ENCODE data around the gene MDM1.

The MDM1 gene

GRCh38 chr12:68321140-68321539 is 11.0 kb downstream of the MDM1 start:
- FAIRE-seq, result no peak
- TF ChIP-seq CTCF (IDR thresholded peaks at IDR 0.05; ENCODE audit: insufficient read depth, missing control alignments), result no peak
- no peak for DNase-seq (ENCODE audit: insufficient read length, low spot score)

- DNase-seq (ENCODE audit: insufficient read length, low spot score) (no peak), FAIRE-seq (no peak)
- no peak for TF ChIP-seq CTCF (IDR thresholded peaks at IDR 0.05; ENCODE audit: insufficient read depth, missing control alignments)
Measured at GRCh38 chr12:68319988-68320623, 12.1 kb downstream of the MDM1 start.

- FAIRE-seq (no peak), DNase-seq (ENCODE audit: insufficient read length, low spot score) (no peak)
- peak; percentile 66 for TF ChIP-seq CTCF (IDR thresholded peaks at IDR 0.05; ENCODE audit: insufficient read depth, missing control alignments)
Measured at GRCh38 chr12:68317047-68317667, 15.0 kb downstream of the MDM1 start.

GRCh38 chr12:68310370-68310769 is 21.8 kb downstream of the MDM1 start:
- DNase-seq (ENCODE audit: insufficient read length, low spot score) (no peak), FAIRE-seq (no peak)
- TF ChIP-seq CTCF (IDR thresholded peaks at IDR 0.05; ENCODE audit: insufficient read depth, missing control alignments), result no peak

- DNase-seq (ENCODE audit: insufficient read length, low spot score) (no peak), FAIRE-seq (no peak)
- TF ChIP-seq CTCF (IDR thresholded peaks at IDR 0.05; ENCODE audit: insufficient read depth, missing control alignments), result no peak
Measured at GRCh38 chr12:68306564-68306963, 25.6 kb downstream of the MDM1 start.

- no peak for DNase-seq (ENCODE audit: insufficient read length, low spot score)
- FAIRE-seq, result no peak
- no peak for TF ChIP-seq CTCF (IDR thresholded peaks at IDR 0.05; ENCODE audit: insufficient read depth, missing control alignments)
Measured at GRCh38 chr12:68305278-68305677, 26.9 kb downstream of the MDM1 start.

- DNase-seq (ENCODE audit: insufficient read length, low spot score) (no peak), FAIRE-seq (no peak)
- no peak for TF ChIP-seq CTCF (IDR thresholded peaks at IDR 0.05; ENCODE audit: insufficient read depth, missing control alignments)
Measured at GRCh38 chr12:68304626-68305025, 27.5 kb downstream of the MDM1 start.

Measured in D721Med (cell line).